G401 (cell line): ENCODE results near the gene INPP5A. TPM values are rescaled to one million over a fixed set of nuclear protein-coding genes. Genes with fewer than 3 reads are reported as not detected.

ENCODE experiments used
- DNase-seq: peaks from one replicate; pipeline ENCODE4 v3.0.0-alpha.2; 2015; ENCODE audit warnings: low spot score
- in situ Hi-C: cut with HindIII; loops from 2 replicates; pipeline ENCODE4 v1.10.0; 2016; ENCODE audit warnings: low sequenced_read_pairs, mixed read lengths
- total RNA-seq: library from RNA; depleted of rRNA; stranded (reverse); fragments of >200 nt; shearing (Covaris generic); gene quantifications from 2 replicates; pipeline ENCODE4 v1.2.3, GENCODE V29; 2014

INPP5A gene
- total RNA-seq, 1 experiment from 2014 or later, result 44.3 TPM

DNA sequence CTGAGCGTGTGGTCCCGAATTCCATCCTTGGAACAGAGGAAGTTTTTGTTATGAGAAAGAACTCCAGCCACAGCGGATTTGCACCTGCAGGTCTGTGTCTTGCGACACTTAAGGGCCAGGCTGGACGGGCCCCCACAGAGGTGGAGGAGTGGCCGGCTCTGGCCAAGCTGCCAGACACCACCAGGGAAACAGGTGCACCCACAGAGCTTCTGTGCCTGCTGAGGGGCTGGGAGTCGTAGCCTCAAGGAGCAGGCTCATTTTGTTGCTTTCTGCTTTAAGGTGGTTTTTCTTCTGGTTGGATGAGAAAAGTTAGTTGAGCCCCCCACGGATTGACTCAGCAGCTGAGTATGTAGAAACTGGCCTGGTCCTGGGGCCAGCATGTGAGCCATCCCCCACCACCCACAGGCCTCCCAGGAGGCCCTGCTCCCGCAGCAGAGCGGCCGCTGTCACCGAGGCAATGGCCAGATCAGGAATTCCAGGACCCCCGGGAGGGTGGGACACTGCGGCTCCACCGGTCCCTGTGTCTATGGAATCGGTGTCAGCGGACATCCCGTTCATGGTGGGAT lies 206.4 kb downstream of the INPP5A start:
- no peak for DNase-seq
- in situ Hi-C loops, result no loop called here

DNA sequence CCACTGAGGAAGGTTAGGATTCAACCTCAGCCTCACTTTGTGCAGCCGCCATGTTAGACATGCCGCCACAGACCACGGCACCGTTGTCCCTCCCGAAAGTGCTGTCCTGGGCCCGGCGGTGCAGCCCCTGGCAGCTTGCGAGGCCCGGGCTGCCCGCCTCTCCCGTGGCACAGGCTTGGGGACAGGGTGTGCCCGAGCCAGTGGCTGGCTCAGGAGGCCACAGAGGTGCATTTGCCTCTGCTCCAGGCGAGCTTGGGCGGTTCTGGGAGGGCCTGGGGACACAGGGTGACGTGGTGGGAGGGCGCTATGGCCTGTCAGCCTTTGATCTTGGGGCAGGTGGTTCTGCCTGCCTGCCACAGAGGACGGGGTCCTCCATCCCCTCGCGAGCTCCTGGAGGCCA lies 207.3 kb downstream of the INPP5A start:
- in situ Hi-C loops, result no loop called here
- DNase-seq, result no peak

DNA sequence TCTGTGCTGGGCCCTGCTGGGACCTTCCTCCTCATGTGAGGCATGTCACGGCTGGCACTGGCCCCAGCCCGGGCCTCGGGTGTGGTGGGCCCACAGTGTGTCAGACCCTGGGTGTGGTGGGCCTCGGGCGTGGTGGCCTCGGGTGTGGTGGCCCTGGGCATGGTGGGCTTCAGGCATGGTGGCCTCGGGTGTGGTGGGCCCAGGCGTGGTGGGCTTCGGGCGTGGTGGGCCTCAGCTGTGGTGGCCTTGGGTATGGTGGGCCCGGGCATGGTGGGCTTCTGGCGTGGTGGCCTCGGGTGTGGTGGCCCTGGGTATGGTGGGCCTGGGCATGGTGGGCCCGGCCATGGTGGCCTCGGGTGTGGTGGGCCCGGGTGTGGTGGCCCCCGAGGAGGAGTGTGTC lies 207.9 kb downstream of the INPP5A start:
- in situ Hi-C loops, result no loop called here
- DNase-seq, result no peak

GRCh38 chr10:132745971-132746370 lies 208.4 kb downstream of the INPP5A start:
- in situ Hi-C loops, result no loop called here
- no peak for DNase-seq

- DNase-seq, result no peak
- in situ Hi-C loops, result no loop called here
Measured at GRCh38 chr10:132746386-132746785, 208.8 kb downstream of the INPP5A start.

DNA sequence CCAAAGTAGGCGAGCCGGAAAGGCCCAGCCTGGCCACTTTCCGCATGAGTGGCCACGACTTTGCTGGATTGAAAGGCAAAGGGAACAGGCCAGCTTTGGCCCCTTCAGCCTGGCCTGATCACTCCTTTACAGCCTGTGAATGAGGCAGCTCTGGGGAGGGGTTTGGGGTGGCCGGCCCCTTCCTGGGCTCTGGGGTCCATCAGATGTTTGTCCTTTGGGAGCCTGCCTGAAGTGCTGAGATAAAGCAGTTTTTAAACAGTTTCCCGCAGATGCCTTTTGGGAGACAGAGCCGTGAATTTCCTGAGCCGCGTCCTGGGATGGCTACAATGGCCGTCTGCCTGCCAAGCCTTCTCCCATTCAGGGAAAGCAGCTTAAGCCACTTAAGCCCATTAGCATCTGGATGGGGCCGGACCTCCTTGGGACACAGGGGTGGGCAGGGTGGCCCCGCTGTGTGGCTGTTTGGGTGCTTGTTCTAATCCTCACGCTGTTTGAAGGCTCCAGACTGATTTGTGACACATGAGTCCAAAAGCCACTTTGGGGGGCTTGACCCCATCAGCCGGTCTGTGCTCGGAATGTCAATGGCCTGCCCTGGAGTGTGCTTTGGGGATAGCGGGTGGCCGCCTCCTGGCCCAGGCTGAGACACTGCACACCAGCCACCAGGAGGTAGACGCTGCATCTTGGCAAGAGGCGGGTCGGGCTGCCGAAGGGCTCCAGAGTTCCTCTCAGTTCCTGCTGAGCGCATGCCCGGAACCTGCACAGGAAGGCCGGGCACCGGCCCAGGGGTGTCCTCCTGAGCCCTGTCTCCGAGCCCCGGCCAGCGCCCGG lies 209.4 kb downstream of the INPP5A start:
- in situ Hi-C loops, result no loop called here
- DNase-seq, result peak; percentile 68

- in situ Hi-C loops, result no loop called here
- no peak for DNase-seq
Measured at GRCh38 chr10:132748135-132748534, 210.5 kb downstream of the INPP5A start.

DNA sequence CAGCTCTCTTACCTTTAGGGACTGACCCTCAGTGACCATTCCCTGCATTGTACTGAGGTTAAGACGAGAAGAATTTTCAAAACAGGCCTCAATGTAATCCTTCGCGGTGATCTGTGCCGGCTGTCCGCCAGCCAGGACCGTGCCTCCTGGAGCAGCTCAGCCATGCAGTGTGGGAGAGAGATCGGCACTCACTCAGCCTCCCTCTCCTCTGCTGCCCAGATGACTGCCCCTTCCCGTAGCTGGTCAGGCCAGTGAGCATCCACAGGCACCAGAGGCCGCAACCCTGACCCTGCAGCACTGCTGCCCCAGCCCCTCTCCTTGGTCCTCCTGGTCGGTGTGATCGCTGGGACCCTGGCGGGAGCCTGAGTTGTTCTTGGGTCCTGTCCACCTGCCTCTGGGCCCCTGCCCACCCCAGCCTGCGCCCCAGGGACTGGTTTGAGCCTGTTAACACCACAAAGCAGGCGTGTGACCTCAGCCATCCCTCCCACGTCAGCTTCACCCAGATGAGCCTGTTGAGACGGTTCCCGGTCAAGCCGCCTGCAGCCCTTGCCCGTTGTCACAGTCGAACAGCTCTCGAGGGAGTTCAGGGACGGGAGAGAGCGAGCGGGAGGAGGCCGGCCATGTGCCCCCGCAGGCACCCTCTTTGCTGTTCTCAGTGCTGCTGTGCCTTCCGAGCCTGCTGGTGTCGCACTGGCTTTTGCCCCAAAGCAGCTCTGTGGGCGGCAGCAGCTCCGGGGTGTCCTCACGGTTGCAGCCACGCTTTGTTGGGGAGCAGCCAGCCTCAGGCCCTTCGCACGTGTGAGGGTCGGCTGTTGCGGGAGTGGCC lies 211.2 kb downstream of the INPP5A start:
- DNase-seq, result no peak
- in situ Hi-C loops, result no loop called here

DNA sequence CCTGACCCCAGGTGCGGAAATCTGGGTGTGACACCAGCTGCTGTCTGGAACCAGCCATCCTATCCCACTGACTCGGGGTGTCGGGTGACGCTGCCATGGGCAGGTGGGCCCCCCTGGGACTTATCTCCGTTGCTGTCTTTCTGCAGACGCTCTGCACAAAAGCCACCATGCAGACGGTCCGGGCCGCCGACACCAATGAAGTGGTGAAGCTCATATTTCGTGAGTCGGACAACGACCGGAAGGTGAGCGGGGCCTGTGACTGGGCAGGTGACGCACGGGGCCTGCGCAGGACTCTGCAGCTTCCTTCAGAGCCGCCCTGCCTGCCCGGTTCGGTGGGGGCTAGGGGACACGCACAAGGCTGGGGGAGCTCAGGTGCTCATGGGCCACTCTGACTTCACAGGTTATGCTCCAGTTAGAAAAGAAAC lies 211.8 kb downstream of the INPP5A start:
- DNase-seq, result no peak
- in situ Hi-C loops, result no loop called here

DNA sequence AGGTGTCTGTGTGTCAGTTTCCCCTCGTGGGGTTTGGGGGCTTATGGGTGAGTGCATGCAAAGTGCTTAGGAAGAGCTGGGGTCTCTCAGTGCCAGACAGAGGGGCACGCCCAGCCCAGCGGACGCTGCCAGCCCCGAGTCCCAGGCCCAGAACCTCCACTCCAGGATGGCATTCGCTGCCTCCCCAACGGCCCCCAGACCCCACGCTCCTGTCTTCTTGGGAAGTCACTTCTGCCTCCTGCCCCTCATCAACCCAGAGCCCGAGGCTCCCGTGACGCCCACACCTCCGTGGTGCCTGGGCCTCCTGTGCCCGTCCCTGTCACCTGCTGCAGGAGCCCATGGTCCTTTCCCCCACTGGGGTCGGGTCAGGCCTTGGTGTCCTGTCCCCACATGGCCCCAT lies 213.3 kb downstream of the INPP5A start:
- in situ Hi-C loops, result no loop called here
- DNase-seq, result no peak

GRCh38 chr10:132752378-132752777 lies 214.8 kb downstream of the INPP5A start:
- in situ Hi-C loops, result no loop called here
- DNase-seq, result no peak

DNA sequence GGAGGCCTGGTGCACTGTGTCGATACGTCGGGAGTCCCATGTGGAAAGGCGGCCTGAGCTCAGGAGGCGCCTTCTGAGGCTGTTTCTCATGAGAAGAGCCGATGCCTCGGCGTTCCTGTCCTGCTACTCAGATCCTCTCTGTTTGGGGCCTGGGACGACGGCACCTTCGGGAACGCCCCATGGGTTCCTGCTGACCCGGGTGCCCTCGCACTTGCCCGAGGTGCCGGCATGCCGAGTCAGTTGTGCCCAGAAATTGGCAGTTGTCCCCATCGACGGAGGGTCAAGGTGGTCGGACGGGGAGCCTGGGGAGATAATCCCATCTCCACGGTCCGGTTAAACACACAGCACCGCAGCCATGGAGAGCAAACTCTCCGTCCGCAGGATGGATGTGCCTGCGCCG lies 215.4 kb downstream of the INPP5A start:
- no peak for DNase-seq
- in situ Hi-C loops, result no loop called here

DNA sequence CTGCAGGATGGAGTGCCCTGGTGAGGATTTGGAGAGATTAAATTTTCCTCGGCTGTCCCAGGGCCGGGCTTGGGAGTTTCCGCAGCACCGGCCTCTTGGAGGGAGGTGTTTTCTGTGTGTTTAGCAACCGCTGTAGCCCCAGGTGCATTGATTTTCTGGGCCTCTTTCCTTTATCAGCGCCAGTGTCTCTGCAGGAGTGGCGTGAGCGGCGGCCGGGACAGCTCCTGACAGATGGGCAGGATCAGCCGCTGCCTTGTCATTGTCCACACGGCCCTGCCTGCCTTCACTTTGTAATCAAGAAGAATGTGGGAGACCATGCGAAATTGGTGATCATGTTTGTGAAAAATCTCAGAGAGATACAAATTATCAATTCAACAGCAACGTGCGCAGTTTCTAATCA lies 216.0 kb downstream of the INPP5A start:
- no peak for DNase-seq
- in situ Hi-C loops, result no loop called here

DNA sequence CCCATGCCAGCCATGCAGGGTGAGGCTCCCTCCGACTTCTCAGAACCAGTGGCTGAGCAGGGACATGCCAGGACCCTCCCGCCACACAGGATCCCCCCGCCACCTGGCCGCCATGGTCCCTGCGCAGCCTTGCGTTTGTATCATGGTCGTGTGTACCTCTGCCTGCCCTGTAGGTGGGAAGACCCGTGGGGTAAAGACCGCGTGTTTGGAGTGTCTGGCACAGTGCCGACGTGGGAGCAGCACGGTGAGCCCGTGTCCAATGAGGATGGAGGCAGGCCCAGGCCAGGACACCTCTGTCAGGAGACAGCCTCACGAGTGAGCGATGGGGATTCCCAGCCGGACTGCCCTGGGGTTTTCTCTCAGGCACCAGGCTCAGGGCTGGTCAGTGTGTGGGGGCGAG lies 216.5 kb downstream of the INPP5A start:
- in situ Hi-C loops, result no loop called here
- no peak for DNase-seq

GRCh38 chr10:132755166-132755711 lies 217.7 kb downstream of the INPP5A start:
- in situ Hi-C loops, result no loop called here
- no peak for DNase-seq

GRCh38 chr10:132756591-132756990 lies 219.0 kb downstream of the INPP5A start:
- DNase-seq, result no peak
- in situ Hi-C loops, result no loop called here

GRCh38 chr10:132757171-132757570 lies 219.6 kb downstream of the INPP5A start:
- in situ Hi-C loops, result no loop called here
- no peak for DNase-seq

- in situ Hi-C loops, result no loop called here
- DNase-seq, result no peak
Measured at GRCh38 chr10:132758865-132759264, 221.3 kb downstream of the INPP5A start.

DNA sequence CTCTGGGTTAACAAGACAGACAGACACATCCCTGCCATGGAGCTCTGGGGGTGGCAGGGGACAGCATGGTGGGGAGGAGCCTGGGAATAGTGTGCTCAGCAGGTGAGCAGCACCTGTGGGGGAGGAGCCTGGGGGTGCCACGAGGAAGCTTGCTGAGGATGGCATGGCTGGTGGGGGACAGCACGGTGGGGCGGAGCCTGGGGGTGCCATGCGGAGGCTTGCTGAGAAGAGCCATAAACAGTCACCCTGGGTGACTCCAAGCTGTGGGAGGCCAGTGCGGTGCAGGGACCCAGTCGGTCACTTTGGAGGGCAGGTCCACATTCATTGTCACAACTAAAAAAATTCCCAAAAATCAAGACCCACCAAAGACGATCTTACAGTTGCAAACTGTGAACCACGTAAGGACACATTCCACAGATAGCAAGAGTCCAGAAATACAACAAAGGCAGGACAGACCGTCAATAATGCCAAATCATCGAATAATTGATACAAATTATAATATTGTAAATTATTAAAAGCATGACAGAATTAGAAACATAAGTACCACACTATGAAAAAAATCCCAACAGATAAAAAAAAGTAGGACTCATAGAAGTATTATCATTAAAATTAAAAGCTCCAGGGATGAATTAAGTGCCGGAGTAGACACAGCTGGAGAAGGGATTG lies 223.9 kb downstream of the INPP5A start:
- no peak for DNase-seq
- in situ Hi-C loops, result no loop called here
